Measurements from ENCODE around the gene CDYL2.
"Not testable (repeated sequence)": the region's sequence is repeated elsewhere in the genome, so short reads cannot be mapped to it uniquely, and the experiment has no call there.

The CDYL2 gene

GRCh38 chr16:80806927-80807340 is 2.5 kb upstream of the CDYL2 start:
- DNase-seq: peak; percentile 90

- no peak for DNase-seq
Observed at GRCh38 chr16:80806289-80806688, 1.9 kb upstream of the CDYL2 start.

GRCh38 chr16:80804056-80804525 is 307 bp downstream of the CDYL2 start:
- DNase-seq: peak; percentile 81

GRCh38 chr16:80803339-80804055 is 901 bp downstream of the CDYL2 start:
- peak; percentile 62 for DNase-seq

- DNase-seq: no peak
Observed at GRCh38 chr16:80802902-80803301, 1.5 kb downstream of the CDYL2 start.

- peak; percentile 66 for DNase-seq
Observed at GRCh38 chr16:80802138-80802537, 2.3 kb downstream of the CDYL2 start.

GRCh38 chr16:80794071-80794470 is 10.3 kb downstream of the CDYL2 start:
- DNase-seq: no peak

- no peak for DNase-seq
Observed at GRCh38 chr16:80792031-80792430, 12.4 kb downstream of the CDYL2 start.

- no peak for DNase-seq
Observed at GRCh38 chr16:80791411-80791810, 13.0 kb downstream of the CDYL2 start.

GRCh38 chr16:80790751-80791150 is 13.6 kb downstream of the CDYL2 start:
- no peak for DNase-seq

- no peak for DNase-seq
Observed at GRCh38 chr16:80788027-80788426, 16.4 kb downstream of the CDYL2 start.

GRCh38 chr16:80786561-80786960 is 17.8 kb downstream of the CDYL2 start:
- DNase-seq: not testable (repeated sequence)

GRCh38 chr16:80784951-80785350 is 19.4 kb downstream of the CDYL2 start:
- DNase-seq: no peak

- DNase-seq: no peak
Observed at GRCh38 chr16:80778703-80779102, 25.7 kb downstream of the CDYL2 start.

GRCh38 chr16:80776856-80777255 is 27.5 kb downstream of the CDYL2 start:
- DNase-seq: no peak

GRCh38 chr16:80775450-80775849 is 28.9 kb downstream of the CDYL2 start:
- DNase-seq: no peak

GRCh38 chr16:80766798-80767197 is 37.6 kb downstream of the CDYL2 start:
- no peak for DNase-seq

- DNase-seq: peak; percentile 71
Observed at GRCh38 chr16:80759419-80760162, 44.8 kb downstream of the CDYL2 start.

- no peak for DNase-seq
Observed at GRCh38 chr16:80754476-80754875, 49.9 kb downstream of the CDYL2 start.

GRCh38 chr16:80752541-80752940 is 51.9 kb downstream of the CDYL2 start:
- no peak for DNase-seq

- no peak for DNase-seq
Observed at GRCh38 chr16:80751167-80751566, 53.2 kb downstream of the CDYL2 start.

GRCh38 chr16:80746231-80746630 is 58.2 kb downstream of the CDYL2 start:
- DNase-seq: no peak

GRCh38 chr16:80744856-80745255 is 59.5 kb downstream of the CDYL2 start:
- peak; percentile 20 for DNase-seq

- DNase-seq: no peak
Observed at GRCh38 chr16:80743772-80744171, 60.6 kb downstream of the CDYL2 start.

All from activated CD4-positive, alpha-beta T cell treated with anti-CD3 and anti-CD28 coated beads, Interleukin-2, Interleukin-6, amounts not matched to agents 100 ng/mL and 50 ng/mL, durations not matched to agents 16 hours and 8 hours (primary cell).